NCI-H2171 treated with DMSO at 0.1 percent for 48 hours (cell line): ENCODE measurements around the gene WDR7.

ENCODE experiments used
- DNase-seq: peaks from one replicate; lab custom pipeline; 2025; lab: John Stamatoyannopoulos, UW

The WDR7 gene

DNA sequence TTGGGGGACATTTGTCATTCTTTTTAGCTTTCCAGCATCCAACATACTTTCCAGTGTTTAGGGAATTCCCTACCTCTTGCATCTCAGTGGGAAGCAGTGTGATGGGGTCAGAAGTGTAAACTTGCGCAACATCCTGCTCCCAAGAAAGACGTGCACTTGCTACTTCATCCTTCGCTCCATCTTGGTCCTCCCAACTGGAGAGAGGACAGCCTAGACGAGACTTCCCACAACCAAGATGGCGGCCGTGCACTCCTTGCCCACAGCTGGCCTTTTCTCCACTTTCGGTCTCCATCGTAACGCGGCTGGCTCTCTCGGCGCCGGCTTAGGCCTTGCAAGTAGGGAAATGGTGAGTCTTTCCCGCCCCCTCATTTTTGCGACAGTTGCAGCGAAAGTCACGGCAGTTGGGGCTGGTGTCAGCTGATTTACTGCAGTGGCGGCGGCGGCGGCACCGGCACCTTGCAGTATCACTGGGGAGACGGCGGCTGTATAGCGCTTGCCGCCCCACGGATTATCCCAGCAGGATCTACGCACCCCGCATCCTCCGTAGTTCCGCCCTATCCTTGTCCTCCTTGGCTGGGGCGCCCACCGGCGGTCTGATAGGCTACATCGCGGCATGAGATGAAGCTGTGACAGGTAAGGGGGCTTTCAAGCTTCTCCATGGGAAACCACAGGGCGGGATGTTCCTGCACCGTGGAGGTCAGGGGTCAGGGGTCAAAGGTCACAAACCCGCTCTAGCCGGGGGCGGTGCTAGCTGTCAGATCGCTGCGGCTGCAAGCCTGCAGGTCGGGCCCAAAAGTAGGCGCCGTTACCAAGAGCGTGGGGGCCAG lies at the start of gene WDR7:
WDR7 (plus strand) TSS at position 416 of the 827 bp plus-strand sequence. CDS start 21,157 bp downstream, outside the sequence.
- DNase-seq, result peak; percentile 99

DNA sequence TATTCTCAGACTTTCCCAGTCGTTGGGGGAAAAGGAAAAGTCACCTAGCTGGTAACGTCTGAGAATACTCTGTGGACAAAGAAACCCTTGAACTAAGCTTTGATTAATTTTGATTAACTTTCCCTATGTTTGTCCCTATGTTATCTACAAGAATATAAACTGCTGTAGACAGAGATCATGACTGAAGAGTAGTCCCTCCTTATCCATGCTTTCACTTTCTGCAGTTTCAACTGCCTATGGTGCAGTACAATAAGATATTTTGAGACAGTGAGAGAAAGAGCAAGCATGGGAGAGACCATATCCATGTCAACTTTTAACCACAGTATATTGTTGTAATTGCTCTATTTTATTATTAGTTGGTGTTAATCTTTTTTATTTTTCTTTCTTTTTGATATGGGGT lies 44.5 kb upstream of the WDR7 start:
- no peak for DNase-seq

GRCh38 chr18:56615738-56616520 lies 35.2 kb upstream of the WDR7 start:
- DNase-seq, result peak; percentile 86

DNA sequence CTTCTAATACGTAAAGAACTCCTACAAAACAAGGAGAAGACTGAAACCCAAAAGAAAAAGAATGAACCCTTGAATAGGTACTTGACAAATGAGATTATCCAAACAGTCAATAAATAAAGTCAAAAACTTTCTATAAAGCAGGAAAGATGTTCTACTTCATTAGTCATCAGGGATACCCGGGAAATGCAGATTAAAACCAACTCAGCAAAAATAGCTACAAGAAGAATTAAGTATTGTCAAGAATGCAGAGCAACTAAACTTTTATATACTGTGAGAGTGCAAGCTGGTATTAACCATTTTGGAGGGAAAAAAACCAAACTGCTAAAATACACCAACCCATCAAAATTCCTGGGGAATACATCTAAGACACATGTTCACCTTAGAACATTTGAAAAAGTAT lies 23.2 kb upstream of the WDR7 start:
- DNase-seq, result no peak

- no peak for DNase-seq
Observed at GRCh38 chr18:56632070-56633022, 18.8 kb upstream of the WDR7 start.

DNA sequence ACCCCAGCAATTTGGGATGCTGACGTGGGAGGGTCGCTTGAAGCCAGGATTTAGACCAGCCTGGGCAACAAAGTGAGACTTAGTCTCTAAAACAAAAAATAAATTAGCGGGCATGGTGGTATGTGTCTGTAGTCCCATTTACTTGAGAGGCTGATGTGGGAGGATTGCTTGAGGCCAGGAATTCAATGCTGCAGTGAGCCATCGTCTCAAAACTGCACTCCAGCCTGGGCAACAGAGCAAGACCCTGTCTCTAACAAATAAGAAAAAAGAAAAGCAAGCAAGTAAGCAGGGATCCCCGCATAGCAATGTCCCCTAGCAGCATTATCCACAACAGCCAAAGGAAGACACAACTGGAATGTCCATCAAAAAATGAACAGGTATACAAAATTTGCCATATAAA lies 16.2 kb upstream of the WDR7 start:
- no peak for DNase-seq

GRCh38 chr18:56637176-56637575 lies 14.0 kb upstream of the WDR7 start:
- no peak for DNase-seq

DNA sequence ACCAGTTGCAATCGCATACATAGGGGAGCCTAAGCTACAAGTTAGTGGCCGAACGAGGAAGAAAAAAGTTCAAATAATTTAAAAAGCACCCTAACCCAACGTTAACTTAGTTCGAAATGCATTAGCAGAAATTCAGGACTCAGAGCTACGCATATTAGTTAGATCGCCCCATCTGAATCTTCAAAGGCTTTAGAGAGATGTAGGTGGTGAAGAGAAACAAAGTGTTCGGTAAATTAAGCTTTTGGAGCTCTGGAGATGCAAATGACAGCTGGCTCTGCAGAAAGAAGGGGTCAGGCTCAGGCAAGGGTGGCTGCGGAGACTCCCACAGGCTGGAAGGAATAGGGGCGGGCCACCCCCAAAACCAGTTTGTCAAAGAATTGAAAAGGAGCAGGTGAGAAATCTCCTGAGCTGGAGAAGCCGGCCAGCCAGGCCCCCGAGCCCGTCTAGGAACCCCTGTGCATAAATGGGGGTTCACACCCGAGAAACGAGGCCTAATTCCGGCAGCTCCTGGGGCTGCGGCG lies 13.4 kb upstream of the WDR7 start:
- no peak for DNase-seq

- peak; percentile 97 for DNase-seq
Observed at GRCh38 chr18:56638232-56639103, 12.7 kb upstream of the WDR7 start, which contains the start of gene TXNL1. Gene TXNL1, minus strand, starts transcription at chr18:56638592. Its CDS starts 152 bp downstream, at chr18:56638440.

GRCh38 chr18:56639104-56639381 lies 12.1 kb upstream of the WDR7 start:
- peak; percentile 66 for DNase-seq

GRCh38 chr18:56639571-56639970 lies 11.6 kb upstream of the WDR7 start:
- DNase-seq, result no peak

DNA sequence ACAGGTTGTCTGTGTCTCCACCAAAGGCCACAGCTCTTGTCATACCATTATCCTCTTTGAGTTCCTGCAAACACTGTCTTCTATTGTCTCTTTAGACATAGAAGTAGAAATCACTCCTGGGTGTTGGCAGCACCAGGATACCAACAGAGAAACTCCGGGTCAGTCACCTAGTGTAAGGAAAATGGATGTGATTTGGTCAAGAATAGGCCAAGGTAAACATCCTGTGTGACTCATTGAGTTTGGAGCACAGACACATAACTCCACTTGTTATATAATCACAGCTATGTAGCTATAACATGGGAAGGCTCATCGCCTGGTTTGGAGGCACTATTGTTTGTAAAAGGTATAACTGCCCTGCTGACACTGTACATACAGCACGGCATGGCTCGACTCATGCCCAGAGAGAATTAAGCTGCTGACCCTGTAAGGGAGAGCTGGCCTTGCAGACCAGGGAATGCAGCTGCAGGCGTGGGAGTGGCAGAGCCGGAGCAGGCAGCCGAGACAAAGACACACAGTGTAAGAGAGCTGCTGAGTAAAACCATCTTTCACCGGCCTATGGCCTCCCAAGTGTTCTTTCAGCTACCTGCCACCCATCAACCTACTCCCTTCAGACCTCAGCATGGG lies 9.3 kb upstream of the WDR7 start:
- no peak for DNase-seq

DNA sequence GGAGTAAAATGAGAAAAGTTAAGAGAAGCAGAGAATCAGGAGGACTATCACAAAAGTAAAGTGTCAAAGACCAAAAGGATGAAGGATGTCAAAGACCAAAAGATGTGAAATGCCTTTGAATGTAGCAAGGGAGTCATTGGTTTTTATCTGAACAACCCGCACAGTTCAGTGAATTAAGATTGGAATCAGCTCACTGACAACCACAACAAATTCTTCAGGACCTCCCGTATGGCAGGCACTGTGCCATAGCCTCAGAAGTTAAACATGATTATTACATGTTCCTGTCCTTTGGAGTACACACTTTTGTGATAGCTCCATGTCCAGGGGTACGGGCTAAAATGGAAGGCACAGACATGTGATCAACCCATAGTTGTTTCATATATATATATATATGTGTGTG lies 7.8 kb upstream of the WDR7 start:
- no peak for DNase-seq

DNA sequence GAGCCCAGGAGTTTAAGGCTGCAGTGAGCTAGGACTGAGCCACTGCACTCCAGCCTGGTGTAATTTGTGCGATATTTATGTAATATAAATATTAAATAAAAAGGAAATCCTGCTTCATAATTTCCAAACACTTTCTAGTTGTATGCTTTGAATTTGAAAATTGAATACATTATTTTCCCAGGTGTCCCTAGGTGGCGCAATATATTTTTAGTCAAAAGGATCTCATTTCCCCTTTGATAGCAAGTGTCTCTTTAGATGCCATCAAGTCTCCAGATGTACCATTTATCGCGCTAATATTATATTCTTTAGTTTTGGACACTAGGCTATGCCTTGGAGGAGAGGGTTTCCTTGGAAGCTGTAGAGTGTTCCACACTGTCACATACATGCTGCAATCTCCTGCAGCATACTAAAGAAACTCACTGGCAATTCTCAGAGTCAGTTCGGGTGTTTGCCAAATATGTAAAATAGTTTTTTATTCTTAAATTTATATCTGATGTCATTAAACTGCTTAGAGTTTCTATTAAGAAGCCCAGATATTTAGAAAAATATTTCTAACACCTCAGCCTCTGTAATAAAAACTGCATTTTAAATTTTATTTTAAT lies 5.6 kb upstream of the WDR7 start:
- peak; percentile 23 for DNase-seq

- no peak for DNase-seq
Observed at GRCh38 chr18:56647071-56647470, 4.1 kb upstream of the WDR7 start.

DNA sequence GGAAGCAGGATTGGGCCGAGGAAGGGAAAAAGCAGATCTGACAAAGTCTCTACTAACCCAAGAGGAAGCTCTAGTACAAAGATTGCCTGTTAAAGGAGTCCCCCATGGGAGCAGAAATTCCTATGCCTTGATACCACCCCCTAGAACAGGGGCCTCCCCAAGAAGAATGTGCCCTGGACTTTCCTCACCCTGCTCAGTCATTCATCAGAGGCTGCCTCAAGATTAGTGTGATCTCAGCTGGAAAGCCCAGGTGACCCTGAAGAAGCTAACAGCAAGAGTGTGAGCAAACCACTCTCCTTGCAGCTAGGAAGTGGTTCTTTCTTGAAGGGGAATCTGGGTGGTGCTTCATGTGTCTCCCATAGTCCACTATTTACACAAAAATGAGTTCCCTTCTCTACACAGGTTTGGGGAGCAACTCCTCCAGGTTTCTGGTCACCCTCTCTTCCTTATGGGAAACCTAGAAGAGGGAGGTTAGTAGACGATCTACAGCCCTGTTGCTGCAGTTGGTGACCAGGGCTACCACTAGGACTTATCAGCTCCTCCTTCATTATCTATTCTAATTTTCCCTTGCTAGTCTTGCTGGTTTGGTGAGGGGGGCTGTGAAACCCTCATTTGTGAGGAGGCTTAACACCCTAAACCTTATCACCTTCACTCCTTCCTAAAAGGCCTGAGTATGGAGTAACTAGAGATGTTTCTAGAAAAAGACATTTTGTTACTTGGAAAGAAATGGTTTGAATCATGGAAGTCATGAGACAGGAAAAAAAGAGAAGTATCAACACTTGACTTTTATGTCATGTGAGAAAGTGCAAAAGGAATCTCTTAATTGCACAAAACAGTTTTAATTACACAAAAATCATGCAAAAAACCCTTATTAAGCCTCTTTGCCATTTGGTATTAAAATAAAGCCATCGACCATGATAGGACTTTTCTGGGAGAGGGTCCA lies 2.9 kb upstream of the WDR7 start:
- DNase-seq, result no peak

DNA sequence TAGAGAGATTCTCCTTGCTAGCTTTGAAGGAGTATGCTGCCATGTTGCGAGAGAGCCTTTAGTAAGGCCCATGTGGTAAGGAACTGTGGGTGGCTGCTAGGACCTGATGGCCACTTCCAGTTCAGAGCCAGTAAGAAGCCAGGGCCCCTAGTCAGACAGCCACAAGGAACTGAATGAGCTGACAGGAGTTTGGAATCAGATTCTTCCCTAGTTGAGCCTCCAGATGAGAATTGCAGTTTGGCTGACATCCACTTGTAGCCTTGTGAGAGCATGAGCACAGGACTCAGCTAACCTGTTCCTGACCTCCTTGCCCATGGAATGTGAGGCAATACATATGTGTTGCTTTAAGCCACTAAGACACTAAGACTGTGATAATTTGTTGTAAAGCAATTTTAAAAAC lies 1.2 kb upstream of the WDR7 start:
- no peak for DNase-seq

DNA sequence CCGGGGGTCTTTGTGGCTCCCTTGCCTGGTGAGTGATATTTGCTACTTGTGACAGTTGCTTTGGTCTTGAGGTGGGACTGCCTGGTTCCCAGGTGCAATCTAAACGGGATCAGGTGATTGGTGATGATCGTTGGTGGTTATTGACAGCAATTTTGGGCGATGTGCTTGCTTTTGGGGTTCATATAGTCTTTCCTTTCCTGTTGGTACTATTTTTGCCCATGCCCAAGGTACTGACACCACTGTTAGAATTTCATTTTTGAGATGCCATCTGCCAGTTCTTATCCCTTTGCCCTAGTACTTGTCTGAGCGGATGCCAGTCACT lies 573 bp downstream of the WDR7 start:
- DNase-seq, result peak; percentile 46

- no peak for DNase-seq
Observed at GRCh38 chr18:56652802-56653201, 1.6 kb downstream of the WDR7 start.
